ENCODE data around the gene SIK2.
"Not testable (repeated sequence)": the region's sequence is repeated elsewhere in the genome, so short reads cannot be mapped to it uniquely, and the experiment has no call there.

The SIK2 gene

GRCh38 chr11:111759778-111760407, 157.6 kb downstream of the SIK2 start:
- DNase-seq (ENCODE audit: low spot score): no peak

- DNase-seq (ENCODE audit: low spot score): no peak
Observed at GRCh38 chr11:111761036-111761435, 158.8 kb downstream of the SIK2 start.

DNA sequence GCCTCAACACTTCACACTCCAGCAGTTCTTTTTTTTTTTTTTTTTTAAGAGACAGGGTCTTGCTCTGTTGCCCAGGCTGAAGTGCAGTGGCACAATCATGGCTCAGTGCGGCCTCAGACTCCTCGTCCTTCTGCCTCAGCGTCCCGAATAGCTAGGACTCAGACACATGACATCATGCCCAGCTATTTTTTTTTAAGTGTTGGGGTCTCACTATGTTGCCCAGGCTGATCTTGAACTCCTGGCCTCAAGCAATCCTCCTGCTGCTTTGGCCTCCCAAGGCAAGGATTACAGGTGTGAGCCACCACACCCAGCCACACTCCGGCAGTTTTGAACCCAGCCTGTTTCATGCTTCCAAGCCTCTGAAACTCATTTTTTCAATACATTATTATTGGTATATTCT, 160.3 kb downstream of the SIK2 start:
- no peak for DNase-seq (ENCODE audit: low spot score)

DNA sequence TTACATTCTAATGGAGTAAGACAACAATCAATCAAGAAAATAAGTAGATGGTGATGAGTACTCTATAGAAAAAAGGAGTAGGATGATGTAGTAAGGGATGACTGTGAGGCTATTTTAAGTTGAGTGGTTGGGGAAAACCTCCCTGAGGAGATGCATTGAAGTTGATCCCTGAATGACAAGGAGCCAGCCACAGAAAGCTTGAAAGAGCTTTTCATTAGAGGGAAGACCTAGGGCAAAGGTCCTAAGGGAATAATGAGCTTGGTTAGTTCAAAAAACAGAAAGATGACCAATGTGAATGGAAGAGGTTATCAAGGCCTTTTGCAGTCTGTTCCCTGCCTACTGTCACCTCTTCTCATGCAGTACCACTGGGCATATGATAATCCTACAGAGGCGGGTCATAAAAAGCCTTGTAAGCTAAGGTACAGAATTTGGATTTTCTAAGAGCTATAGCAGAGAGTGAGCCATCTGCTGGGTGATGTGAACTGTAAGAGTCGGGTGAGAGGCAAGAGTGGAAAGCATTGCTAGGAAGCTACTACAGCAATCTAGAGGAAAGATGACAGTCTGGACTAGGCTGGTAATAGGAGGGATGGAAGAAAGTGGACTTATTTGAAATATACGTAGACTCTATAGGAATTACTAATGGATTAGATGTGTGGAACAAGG, 160.9 kb downstream of the SIK2 start:
- no peak for DNase-seq (ENCODE audit: low spot score)

GRCh38 chr11:111764621-111765020, 162.4 kb downstream of the SIK2 start:
- DNase-seq (ENCODE audit: low spot score): peak; percentile 73

DNA sequence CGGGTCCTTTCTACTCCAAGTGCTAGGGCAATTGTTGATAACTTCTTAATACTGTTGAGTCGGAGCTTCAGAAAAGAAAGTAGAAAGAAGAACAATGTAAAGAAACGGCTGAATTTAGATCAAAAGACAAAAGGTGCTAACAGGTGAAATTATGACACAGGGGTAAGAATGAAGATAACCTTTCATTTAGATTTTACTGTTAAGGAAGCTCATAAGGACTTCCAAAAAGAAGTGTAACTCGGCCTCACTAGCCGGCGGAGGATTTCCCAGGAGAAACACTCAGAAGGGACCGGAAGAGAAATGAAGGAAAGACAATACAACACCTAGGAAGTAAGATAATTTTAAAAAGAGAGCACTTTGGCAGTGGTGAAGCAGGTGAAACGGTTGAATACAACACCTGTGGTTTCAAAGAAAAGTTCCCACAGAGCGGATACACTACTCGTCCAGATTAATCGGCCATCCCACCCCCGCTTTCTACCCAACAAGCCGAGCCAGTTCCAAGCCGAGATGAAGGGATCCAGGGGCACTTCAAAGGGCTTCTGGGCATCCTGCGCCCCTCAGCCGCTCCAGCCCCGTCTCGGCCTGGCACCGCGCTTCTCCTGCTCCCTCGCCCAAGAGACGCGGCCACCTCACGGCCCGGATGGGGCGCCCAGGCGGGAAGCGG, 163.2 kb downstream of the SIK2 start:
- peak; percentile 39 for DNase-seq (ENCODE audit: low spot score)

- peak; percentile 84 for DNase-seq (ENCODE audit: low spot score)
Observed at GRCh38 chr11:111765984-111766833, 164.0 kb downstream of the SIK2 start, which contains the start of gene PPP2R1B. PPP2R1B (minus strand) TSS chr11:111766389; CDS start chr11:111766361, 28 bp downstream.

- DNase-seq (ENCODE audit: low spot score): no peak
Observed at GRCh38 chr11:111766834-111767142, 164.5 kb downstream of the SIK2 start.

DNA sequence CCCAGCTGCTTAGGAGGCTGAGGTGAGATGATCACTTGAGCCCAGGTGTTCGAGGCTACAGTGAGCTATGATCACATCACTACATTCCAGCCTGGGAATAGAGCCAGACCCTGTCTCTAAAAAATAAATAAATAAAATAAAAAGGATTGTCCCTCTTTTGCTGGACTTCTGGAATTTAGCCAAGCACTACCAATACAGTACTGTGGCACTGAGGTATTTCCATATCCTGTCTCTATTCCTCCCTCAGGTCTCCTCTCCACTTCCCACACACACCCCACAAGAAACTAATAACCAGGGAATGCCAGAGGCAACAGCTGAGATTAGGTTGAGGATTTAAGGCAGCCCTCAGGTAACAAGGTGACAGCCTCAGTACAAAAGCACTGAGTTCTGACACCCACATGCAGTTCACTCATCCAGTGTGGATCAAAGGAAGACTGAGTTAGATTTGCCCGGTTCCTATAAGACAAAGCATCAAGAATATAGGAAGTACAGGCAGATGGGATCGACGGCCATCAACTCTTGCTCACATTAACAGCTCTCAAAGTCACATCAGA, 168.4 kb downstream of the SIK2 start:
- no peak for DNase-seq (ENCODE audit: low spot score)

- not testable (repeated sequence) for DNase-seq (ENCODE audit: low spot score)
Observed at GRCh38 chr11:111771205-111771604, 169.0 kb downstream of the SIK2 start.

DNA sequence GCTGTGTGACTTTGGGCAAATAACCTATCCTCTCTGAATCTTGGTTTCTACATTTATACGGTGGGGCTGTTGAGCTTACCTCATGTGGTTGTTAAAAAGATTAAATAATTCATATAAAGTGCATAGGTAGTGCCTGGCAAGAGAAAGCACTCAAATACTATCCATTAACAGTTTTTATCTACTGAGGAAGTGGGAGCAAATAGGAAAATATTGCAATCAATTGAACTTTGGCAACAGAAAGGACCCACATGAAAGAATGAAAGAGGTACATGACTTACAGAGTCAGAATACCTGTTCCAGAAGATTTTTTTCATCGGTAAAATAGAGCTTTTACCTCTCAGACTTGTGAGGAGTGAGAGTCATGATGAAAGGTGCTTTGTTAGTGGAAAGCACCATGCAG, 170.3 kb downstream of the SIK2 start:
- DNase-seq (ENCODE audit: low spot score): no peak

DNA sequence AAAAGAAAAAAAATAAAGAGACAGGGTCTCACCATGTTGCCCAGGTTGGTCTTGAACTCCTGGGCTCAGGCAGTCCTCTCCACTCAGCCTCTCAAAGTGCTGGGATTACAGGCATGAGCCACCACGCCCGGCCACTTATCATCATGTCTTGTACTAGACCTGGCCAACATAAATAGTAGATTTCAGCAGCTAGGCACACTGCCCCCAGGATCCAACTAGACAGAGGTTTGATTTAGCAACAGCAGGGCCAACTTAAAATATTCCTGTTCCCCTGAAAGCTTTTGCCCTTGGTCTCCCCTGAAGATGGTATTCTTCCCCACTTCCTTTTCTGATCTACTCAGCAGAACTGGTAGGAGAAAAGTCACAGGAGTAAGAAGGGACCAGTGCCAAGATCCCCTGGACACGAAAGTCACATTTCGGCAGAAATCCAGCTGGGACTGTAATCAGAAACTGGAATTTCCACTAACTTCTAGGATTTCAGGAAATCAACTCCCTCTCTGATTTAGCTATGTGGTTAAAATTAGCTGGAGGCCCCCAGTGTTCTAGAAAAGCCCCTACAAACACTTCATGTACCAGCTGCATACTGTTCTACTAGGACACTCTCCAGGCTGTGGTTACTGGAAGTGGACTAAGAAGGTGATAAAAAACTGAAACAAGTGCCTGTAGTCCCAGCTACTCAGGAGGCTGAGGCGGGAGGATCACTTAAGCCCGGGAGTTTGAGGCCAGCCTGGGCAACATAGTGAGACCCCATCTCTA, 172.9 kb downstream of the SIK2 start:
- no peak for DNase-seq (ENCODE audit: low spot score)

DNA sequence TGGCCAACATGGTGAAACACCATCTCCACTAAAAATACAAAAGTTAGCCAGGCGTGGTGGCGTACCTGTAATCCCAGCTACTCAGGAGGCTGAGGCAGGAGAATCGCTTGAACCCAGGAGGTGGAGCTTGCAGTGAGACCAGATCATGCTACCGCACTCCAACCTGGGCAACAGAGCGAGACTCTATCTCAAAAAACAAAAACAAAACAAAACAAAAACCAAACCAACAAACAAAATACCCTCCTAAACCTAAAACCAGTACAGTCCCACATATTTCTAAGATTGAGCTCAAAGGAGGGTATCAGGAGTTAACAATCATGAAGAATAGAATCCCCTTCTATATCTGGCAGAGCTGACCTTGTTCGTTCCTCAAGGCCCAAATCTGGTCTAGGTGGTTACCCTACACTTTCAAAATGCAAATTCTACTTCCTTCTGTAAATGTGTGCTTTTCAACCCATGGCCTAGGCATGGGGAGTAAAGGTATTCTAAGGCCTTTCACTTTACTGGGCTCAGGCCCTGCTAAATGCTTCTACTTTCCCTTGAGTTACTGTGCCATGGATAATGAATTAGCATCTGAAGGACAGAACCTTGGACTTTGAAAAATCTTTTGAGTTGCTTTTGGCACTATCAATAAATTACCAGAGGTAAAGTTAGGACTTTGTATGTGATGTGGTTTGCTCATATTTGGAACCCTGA, 174.3 kb downstream of the SIK2 start:
- DNase-seq (ENCODE audit: low spot score): no peak

DNA sequence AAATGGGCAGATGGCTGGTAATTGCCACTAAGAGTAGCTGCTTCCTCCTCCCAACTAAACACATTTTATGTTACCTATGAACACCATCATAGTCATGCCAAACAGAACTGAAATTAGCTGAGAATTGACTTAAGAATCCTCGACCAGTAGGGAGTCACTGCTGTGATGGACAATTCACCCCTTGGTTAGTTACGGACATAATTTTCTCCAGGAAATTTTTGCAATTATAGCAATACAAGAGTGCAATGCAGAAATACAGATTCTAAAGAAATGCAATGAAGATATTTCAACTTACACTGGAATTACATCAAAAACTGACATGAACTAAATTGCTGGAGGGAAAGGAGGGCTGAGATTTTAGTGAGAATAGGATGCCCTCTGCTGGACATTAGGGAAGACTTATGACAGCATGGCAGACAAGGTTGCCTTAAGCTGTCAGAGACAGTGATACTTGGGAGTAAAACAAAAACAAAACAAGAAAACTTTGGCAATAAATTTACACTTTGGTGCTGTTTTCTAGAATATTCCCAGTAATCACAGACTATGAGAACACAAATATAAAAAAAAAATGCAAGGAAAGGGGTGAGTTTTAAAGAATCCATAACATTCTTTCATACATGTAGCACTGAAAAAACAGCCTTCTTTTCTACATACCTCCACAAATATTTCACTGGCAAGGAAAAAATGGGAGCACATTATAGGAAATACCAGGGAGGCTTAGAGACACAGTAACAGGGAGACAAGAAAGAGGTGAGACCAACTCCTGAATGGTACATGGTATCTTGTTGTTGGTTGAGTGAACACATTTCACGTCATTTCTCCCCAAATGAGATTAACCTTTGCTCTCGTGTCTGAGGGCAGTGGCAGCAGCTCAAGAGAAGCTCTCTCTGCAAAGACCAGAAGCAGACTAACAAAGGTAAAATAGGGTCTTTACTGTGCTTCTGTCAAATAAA, 175.1 kb downstream of the SIK2 start:
- peak; percentile 81 for DNase-seq (ENCODE audit: low spot score)

DNA sequence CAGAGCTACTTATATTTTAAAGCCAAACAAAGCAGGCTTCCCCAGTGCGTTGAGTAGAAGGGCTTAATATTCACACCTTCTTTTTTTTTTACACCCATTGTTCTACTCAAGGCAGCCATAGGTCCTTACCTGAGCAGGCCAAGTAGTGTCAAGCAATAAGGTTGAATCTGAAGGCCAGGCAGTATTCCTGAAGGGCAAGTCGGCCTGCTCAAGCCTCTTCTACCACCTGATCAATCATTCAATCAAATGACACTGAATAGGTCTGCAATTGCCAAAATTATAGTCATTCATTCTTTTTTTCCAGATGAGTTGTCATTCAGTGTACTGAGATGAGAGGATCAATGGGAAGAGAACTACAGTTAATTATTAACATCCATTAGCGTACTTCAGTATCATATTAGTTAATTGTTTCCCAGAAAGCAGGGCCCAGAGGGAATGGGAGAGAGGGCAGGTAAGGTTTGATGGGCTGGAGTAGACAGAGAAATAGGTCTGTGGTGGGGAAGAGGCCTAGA, 175.9 kb downstream of the SIK2 start:
- DNase-seq (ENCODE audit: low spot score): no peak

DNA sequence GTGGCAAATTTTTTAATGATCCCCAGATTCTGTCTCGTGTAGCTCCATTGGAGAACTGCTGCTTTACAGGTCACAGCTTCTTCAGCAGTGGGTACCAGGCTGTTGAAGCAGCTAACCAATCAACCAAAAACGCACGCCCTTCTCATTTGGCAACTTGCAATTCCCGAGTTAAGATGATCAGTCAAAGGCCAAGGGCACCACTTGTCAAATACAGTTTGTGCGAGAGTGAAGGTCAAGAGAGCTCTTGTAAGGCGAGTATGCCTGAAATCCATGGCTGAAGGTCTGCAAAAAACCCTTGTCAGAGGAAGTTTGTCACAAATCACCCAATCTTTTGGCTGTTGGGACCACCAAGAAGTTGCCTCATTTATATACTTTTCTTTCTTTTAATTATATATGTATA, 176.9 kb downstream of the SIK2 start:
- no peak for DNase-seq (ENCODE audit: low spot score)
